Measurements from ENCODE around the gene LCK. TPM values are rescaled to one million over a fixed set of nuclear protein-coding genes. Genes with fewer than 3 reads are reported as not detected.

The LCK gene
- total and polyA plus RNA-seq, 9 of the 15 experiments (the other 6 are each of a cell fraction or from before 2014, with no cell fraction given): 0.04 to 0.47 (median 0.13) TPM; not detected in 6

GRCh38 chr1:32334864-32335534 lies 83.9 kb downstream of the LCK start (continued):
- no peak for TF ChIP-seq CUX1 (CRISPR knock-in tag; IDR thresholded peaks at IDR 0.05)
- no peak for TF ChIP-seq ZNF449 (CRISPR knock-in tag; IDR thresholded peaks at IDR 0.05)
- no peak for TF ChIP-seq SRSF1 (IDR thresholded peaks at IDR 0.05; ENCODE audit: low read depth, low read length)
- no peak for TF ChIP-seq ZNF79 (CRISPR knock-in tag; IDR thresholded peaks at IDR 0.05; ENCODE audit: low read depth)
- no peak for TF ChIP-seq HNRNPLL (IDR thresholded peaks at IDR 0.05; ENCODE audit: low read depth, low read length, poor library complexity, severe bottlenecking)
- TF ChIP-seq FUS (optimal IDR thresholded peaks at IDR 0.05; ENCODE audit: low read depth, low read length): no peak
- no peak for TF ChIP-seq ZNF77 (CRISPR knock-in tag; IDR thresholded peaks at IDR 0.05)
- TF ChIP-seq ZNF174 (CRISPR knock-in tag; IDR thresholded peaks at IDR 0.05): no peak
- no peak for TF ChIP-seq ESRRB (CRISPR knock-in tag; IDR thresholded peaks at IDR 0.05; ENCODE audit: borderline replicate concordance)
- 0 out of 2 replicates have a peak, but pooled peaks have one; percentile 56 for TF ChIP-seq ZBTB17 (CRISPR knock-in tag; IDR thresholded peaks at IDR 0.05)
- peak; percentile 69 for TF ChIP-seq REST (IDR thresholded peaks at IDR 0.05; ENCODE audit: borderline replicate concordance)
- TF ChIP-seq REST (CRISPR knock-in tag; IDR thresholded peaks at IDR 0.05; ENCODE audit: low read depth): 0 out of 2 replicates have a peak, but pooled peaks have one; percentile 26
- TF ChIP-seq ZNF699 (CRISPR knock-in tag; IDR thresholded peaks at IDR 0.05; ENCODE audit: insufficient replicate concordance): no peak

Data from K562 (cell line).